BE2C (cell line): Measurements from ENCODE around the gene SIPA1L3.

Experiments used
- DNase-seq: peaks from one replicate; pipeline ENCODE4 v3.0.0-alpha.2; 2020
- H3K27me3 ChIP-seq: fragments of 250-450 bp; sonication (Bioruptor Pico); 2 replicates; pipeline ENCODE4 v1.5.1; 2020; ENCODE audit warnings: mild to moderate bottlenecking
- H3K36me3 ChIP-seq: fragments of 250-450 bp; sonication (Bioruptor Pico); 2 replicates; pipeline ENCODE4 v1.5.1; 2020; ENCODE audit warnings: mild to moderate bottlenecking
- H3K4me1 ChIP-seq: fragments of 250-450 bp; sonication (Bioruptor Pico); 2 replicates; pipeline ENCODE4 v1.5.1; 2020
- H3K4me3 ChIP-seq: 2 replicates; pipeline ENCODE4 v1.5.1; 2011; ENCODE audit warnings: low read depth, low read length
- H3K9me3 ChIP-seq: fragments of 250-450 bp; sonication (Bioruptor Pico); 2 replicates; pipeline ENCODE4 v1.5.1; 2020
- TF ChIP-seq, protein P1 (sequence below): IDR thresholded peaks from 2 replicates; pipeline ENCODE4 v1.5.1; 2012; ENCODE audit warnings: mild to moderate bottlenecking, low read depth, low read length

The SIPA1L3 gene

GRCh38 chr19:38163419-38164290 lies 256.6 kb downstream of the SIPA1L3 start:
- no peaks in the 10 kb centered on the region for H3K4me1 ChIP-seq
- H3K27me3 ChIP-seq: no peaks in the 10 kb centered on the region
- H3K4me3 ChIP-seq: no peak overlapping the region
- H3K36me3 ChIP-seq: peaks cover 19% of the 10 kb centered on the region
- TF ChIP-seq, protein P1, sequence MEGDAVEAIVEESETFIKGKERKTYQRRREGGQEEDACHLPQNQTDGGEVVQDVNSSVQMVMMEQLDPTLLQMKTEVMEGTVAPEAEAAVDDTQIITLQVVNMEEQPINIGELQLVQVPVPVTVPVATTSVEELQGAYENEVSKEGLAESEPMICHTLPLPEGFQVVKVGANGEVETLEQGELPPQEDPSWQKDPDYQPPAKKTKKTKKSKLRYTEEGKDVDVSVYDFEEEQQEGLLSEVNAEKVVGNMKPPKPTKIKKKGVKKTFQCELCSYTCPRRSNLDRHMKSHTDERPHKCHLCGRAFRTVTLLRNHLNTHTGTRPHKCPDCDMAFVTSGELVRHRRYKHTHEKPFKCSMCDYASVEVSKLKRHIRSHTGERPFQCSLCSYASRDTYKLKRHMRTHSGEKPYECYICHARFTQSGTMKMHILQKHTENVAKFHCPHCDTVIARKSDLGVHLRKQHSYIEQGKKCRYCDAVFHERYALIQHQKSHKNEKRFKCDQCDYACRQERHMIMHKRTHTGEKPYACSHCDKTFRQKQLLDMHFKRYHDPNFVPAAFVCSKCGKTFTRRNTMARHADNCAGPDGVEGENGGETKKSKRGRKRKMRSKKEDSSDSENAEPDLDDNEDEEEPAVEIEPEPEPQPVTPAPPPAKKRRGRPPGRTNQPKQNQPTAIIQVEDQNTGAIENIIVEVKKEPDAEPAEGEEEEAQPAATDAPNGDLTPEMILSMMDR: no peak
- H3K9me3 ChIP-seq: peaks cover 7% of the 10 kb centered on the region
- no peak for DNase-seq

- peaks cover 19% of the 10 kb centered on the region for H3K36me3 ChIP-seq
- no peak for DNase-seq
- H3K9me3 ChIP-seq: peaks cover 7% of the 10 kb centered on the region
- H3K4me1 ChIP-seq: no peaks in the 10 kb centered on the region
- TF ChIP-seq, protein P1: no peak
- no peaks in the 10 kb centered on the region for H3K27me3 ChIP-seq
- H3K4me3 ChIP-seq: no peak overlapping the region
These were observed 257.5 kb downstream of the SIPA1L3 start for GRCh38 chr19:38164526-38164925.

DNA sequence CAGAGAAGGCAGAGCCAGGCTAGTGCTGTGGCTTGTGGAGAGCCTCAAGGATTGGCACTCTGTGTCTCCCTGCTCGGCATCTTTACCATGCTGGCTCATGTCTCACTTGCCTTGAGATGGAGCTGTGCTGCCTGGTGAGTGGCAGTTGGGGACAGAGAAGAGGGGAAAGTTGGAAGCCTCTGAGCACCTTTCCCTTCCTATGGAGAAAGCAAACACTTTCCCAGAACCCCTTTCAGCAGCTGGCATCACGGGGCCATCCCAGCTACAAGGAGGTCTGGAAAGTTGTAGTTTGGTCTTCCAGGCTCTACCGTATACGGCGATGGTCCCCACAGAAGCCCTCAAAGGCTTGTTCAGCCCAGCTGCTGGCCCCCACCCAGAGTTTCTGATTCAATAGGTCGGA lies 258.3 kb downstream of the SIPA1L3 start:
- no peaks in the 10 kb centered on the region for H3K27me3 ChIP-seq
- H3K36me3 ChIP-seq: peaks cover 19% of the 10 kb centered on the region
- H3K4me3 ChIP-seq: no peak overlapping the region
- no peaks in the 10 kb centered on the region for H3K4me1 ChIP-seq
- TF ChIP-seq, protein P1: no peak
- H3K9me3 ChIP-seq: peaks cover 7% of the 10 kb centered on the region
- no peak for DNase-seq

DNA sequence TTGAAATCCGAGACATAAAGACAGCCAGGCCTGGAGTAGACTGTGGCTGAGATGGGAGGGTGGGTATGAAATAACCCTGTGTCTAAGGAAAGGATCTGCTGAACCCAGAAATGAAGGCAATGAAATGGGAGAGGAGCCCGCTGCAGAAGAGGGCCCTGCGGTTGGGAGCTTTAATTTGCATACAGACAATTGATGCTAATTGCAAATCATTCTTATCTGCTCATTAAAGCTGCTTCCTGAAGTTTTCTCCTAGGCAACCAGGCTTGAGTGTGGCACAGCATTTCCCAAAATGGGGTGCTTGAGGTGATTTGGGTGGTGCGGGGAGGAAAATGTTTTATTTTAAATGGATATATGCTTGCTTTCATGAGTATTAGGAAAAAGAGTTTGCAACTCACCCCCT lies 261.6 kb downstream of the SIPA1L3 start:
- Histone ChIP-seq H3K4me3 (no peak overlapping the region), H3K9me3 (no peaks in the 10 kb centered on the region), H3K36me3 (peaks cover 7% of the 10 kb centered on the region), H3K27me3 (no peaks in the 10 kb centered on the region), H3K4me1 (peaks cover 4% of the 10 kb centered on the region; the same call in 1 of the 2 replicates)
- TF ChIP-seq, protein P1: no peak
- DNase-seq: no peak

DNA sequence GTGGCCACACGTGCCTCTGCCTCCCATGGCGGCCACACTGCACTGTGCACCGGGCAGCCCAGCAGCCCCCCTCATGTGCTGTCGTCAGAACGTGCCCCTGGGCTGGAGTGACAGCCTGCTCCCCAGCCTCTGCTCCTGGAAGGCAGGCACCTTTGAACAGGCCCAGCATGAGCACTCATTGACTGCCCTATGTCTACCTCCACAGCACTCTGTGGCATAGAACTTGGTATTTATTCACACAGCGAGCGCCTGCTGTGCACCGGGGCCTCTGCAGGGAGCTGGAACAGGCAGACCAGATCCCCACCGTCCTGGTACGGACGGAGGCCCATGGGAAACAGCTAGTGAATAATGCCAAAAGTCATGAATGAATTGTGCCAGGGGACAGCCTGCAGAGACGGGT lies 263.3 kb downstream of the SIPA1L3 start:
- TF ChIP-seq, protein P1: no peak
- DNase-seq: no peak

GRCh38 chr19:38172001-38172400 lies 265.0 kb downstream of the SIPA1L3 start:
- no peak for DNase-seq
- peaks cover 5% of the 10 kb centered on the region; the same call in 1 of the 2 replicates for H3K4me1 ChIP-seq
- no peaks in the 10 kb centered on the region for H3K9me3 ChIP-seq
- H3K4me3 ChIP-seq: no peak overlapping the region
- TF ChIP-seq, protein P1: no peak
- no peaks in the 10 kb centered on the region for H3K36me3 ChIP-seq
- H3K27me3 ChIP-seq: no peaks in the 10 kb centered on the region

More for the DNA sequence above, 263.3 kb downstream of the SIPA1L3 start:
- peaks cover 5% of the 10 kb centered on the region; the same call in 1 of the 2 replicates for H3K4me1 ChIP-seq
- H3K36me3 ChIP-seq: no peaks in the 10 kb centered on the region
- H3K27me3 ChIP-seq: no peaks in the 10 kb centered on the region
- H3K9me3 ChIP-seq: no peaks in the 10 kb centered on the region
- H3K4me3 ChIP-seq: no peak overlapping the region
